ENCODE measurements around the gene MAD2L2.

DNA sequence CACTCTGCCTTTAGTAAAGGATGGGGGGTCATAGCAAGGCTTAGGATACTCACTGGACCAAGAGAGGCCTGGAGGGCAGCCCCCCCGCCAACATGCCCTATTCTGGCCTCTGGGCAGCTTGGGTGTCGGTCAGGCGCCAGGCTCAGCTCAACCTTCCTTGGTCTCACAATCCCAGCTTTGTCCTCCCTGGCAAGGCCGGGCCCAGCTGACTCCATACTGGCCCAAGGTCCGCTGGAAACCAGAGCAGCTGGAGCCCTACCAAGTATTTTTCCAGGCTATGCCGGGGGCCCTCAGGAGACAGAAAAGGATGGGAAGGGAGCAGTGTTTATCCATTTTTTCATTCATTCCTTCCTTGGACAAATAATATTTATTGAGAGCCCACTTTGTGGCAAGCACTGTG lies 32.9 kb downstream of the MAD2L2 start:
- TF ChIP-seq GATA2 (IDR thresholded peaks at IDR 0.05; ENCODE audit: low read depth, low read length) = no peak
- no peak for TF ChIP-seq GATA3 (IDR thresholded peaks at IDR 0.05; ENCODE audit: low read depth, low read length)
